HepG2 (cell line): ENCODE measurements around the gene TBX10. TPM values are rescaled to one million over a fixed set of nuclear protein-coding genes. Genes with fewer than 3 reads are reported as not detected.

Source experiments
- ATAC-seq: fragments of 200-7000 bp; cut with Tn5 transposase; 3 replicates; pipeline ENCODE4 v1.9.1; 2020; ENCODE audit warnings: mild to moderate bottlenecking, moderate library complexity
- BruUV-seq: library from RNA; stranded (reverse); fragments of 400-500 nt; replicated peaks from 2 replicates; lab custom pipeline; 2021; lab: Mats Ljungman, UMichigan
- CTCF ChIA-PET: fragments of 300-600 bp; formaldehyde crosslinking; extraction: SDS; loops from one replicate; lab custom pipeline; 2021; ENCODE audit warnings: low total read pairs, inconsistent platforms, low intra/inter-chr PET ratio; lab: Yijun Ruan, JAX
- POLR2A ChIA-PET: fragments of 350-600 bp; sonication (Branson Sonifier 250); formaldehyde crosslinking; loops from one replicate; lab custom pipeline; 2020; ENCODE audit warnings: antibody characterized with exemption, inconsistent platforms; lab: Yijun Ruan, JAX
- DNase-seq: peaks from one replicate; pipeline ENCODE4 v3.0.0-alpha.2; 2015; ENCODE audit warnings: low spot score
- FAIRE-seq: peaks from 3 replicates; lab custom pipeline; 2011; peaks lifted over from hg19 to GRCh38; lab: Jason Lieb, UNC
- H2AFZ ChIP-seq: one replicate; pipeline ENCODE4 v1.6.1; 2011; ENCODE audit warnings: low read length, inconsistent platforms
- H3K27ac ChIP-seq: fragments of 300-600 bp; 3 replicates; pipeline ENCODE4 v1.8.0; 2011; ENCODE audit warnings: mixed run types, mild to moderate bottlenecking, mixed read lengths, low read length, inconsistent platforms; ENCODE audit not compliant: insufficient read depth; ENCODE audit errors: extremely low read length
- H3K27me3 ChIP-seq, 2 experiments: fragments of 200-600 bp in 1 of 2; 2 replicates in 1 of 2; 3 replicates in 1 of 2; pipeline versions ENCODE4 v1.6.0 to v1.8.0; 2011; ENCODE audit warnings: low read length in 2 of 2, mild to moderate bottlenecking in 2 of 2, moderate library complexity in 2 of 2, inconsistent platforms in 1 of 2; ENCODE audit not compliant: insufficient read depth in 2 of 2, control insufficient read depth in 1 of 2
- H3K36me3 ChIP-seq, 2 experiments: fragments of 200-600 bp in 1 of 2; replicated peaks in 1 of 2; 2 replicates in 1 of 2; 3 replicates in 1 of 2; pipeline versions ENCODE4 v1.5.1 to v1.8.0; 2011; ENCODE audit warnings: low read length in 2 of 2, inconsistent platforms in 1 of 2; ENCODE audit not compliant: insufficient read depth in 2 of 2, control insufficient read depth in 1 of 2
- H3K4me1 ChIP-seq: 2 replicates; pipeline ENCODE4 v1.5.1; 2012; ENCODE audit warnings: low read length, inconsistent platforms; ENCODE audit not compliant: insufficient read depth
- H3K4me2 ChIP-seq: 2 replicates; pipeline ENCODE4 v1.6.0; 2011; ENCODE audit warnings: low read depth, low read length, inconsistent platforms
- H3K4me3 ChIP-seq, 3 experiments: fragments of 200-600 bp in 1 of 3; sonication (generic), shearing (Covaris generic) in 1 of 3; replicated peaks in 1 of 3; 2 replicates each; pipeline ENCODE4 v1.5.1; 2011 to 2016; ENCODE audit warnings: low read length in 3 of 3, inconsistent platforms in 2 of 3, low read depth in 2 of 3, mild to moderate bottlenecking in 2 of 3, control low read depth in 1 of 3, mixed read lengths in 1 of 3; ENCODE audit not compliant: insufficient read depth in 1 of 3
- H3K79me2 ChIP-seq: one replicate; pipeline ENCODE4 v1.6.1; 2011; ENCODE audit warnings: low read length, inconsistent platforms; ENCODE audit not compliant: insufficient read depth
- H3K9ac ChIP-seq: 2 replicates; pipeline ENCODE4 v1.6.0; 2011; ENCODE audit warnings: mild to moderate bottlenecking, low read depth, low read length, inconsistent platforms; ENCODE audit not compliant: insufficient read depth
- H3K9me3 ChIP-seq: 2 replicates; pipeline ENCODE4 v1.5.1; 2012; ENCODE audit warnings: mild to moderate bottlenecking, low read length
- H4K20me1 ChIP-seq: 2 replicates; pipeline ENCODE4 v1.6.0; 2011; ENCODE audit warnings: inconsistent platforms, mild to moderate bottlenecking, low read length, moderate library complexity; ENCODE audit not compliant: insufficient read depth
- ATF7-NPFF ChIP-seq: sonication (generic); formaldehyde crosslinking; IDR thresholded peaks from 2 replicates; pipeline ENCODE4 v1.8.1; 2023; ENCODE audit warnings: mild to moderate bottlenecking, low read depth, missing genetic modification reagents, moderate library complexity
- FOXA1 ChIP-seq, 2 experiments: fragments of 450-650 bp in 1 of 2; sonication (generic) in 1 of 2; formaldehyde crosslinking in 1 of 2; IDR thresholded peaks; 2 replicates each; pipeline versions ENCODE4 v1.4.0 to v1.6.1; 2016 to 2020; ENCODE audit warnings: missing genetic modification reagents in 1 of 2
- HNF4A ChIP-seq: sonication (generic); formaldehyde crosslinking; IDR thresholded peaks from 2 replicates; pipeline ENCODE4 v1.4.0; 2020; ENCODE audit warnings: missing genetic modification reagents
- HNF4G ChIP-seq, 2 experiments: sonication (generic) in 1 of 2; formaldehyde crosslinking in 1 of 2; IDR thresholded peaks; 2 replicates each; pipeline versions ENCODE4 v1.4.0 to v1.6.1; 2011 to 2020; ENCODE audit warnings: borderline replicate concordance in 2 of 2, low read depth in 2 of 2, mild to moderate bottlenecking in 2 of 2, low read length in 1 of 2, missing genetic modification reagents in 1 of 2, moderate library complexity in 1 of 2
- JDP2 ChIP-seq: sonication (generic); formaldehyde crosslinking; IDR thresholded peaks from 2 replicates; pipeline ENCODE4 v1.8.1; 2022; ENCODE audit warnings: missing genetic modification reagents, borderline replicate concordance
- KDM1A ChIP-seq: IDR thresholded peaks from 2 replicates; pipeline ENCODE4 v1.6.1; 2016; ENCODE audit warnings: missing compliant biosample characterization
- KDM5B ChIP-seq: sonication (generic); formaldehyde crosslinking; IDR thresholded peaks from 2 replicates; pipeline ENCODE4 v1.4.0; 2020; ENCODE audit warnings: missing genetic modification reagents, mild to moderate bottlenecking, borderline replicate concordance
- RXRB ChIP-seq: IDR thresholded peaks from 2 replicates; pipeline ENCODE4 v1.6.1; 2016; ENCODE audit warnings: borderline replicate concordance, missing genetic modification reagents, missing compliant biosample characterization
- SALL1 ChIP-seq: sonication (generic); formaldehyde crosslinking; IDR thresholded peaks from 2 replicates; pipeline ENCODE4 v1.8.0; 2022; ENCODE audit warnings: mild to moderate bottlenecking, missing genetic modification reagents
- TARDBP ChIP-seq: sonication (generic); formaldehyde crosslinking; IDR thresholded peaks from 2 replicates; pipeline ENCODE4 v1.8.0; 2022; ENCODE audit warnings: mild to moderate bottlenecking, missing genetic modification reagents
- TGIF2 ChIP-seq: IDR thresholded peaks from 2 replicates; pipeline ENCODE4 v1.6.1; 2016; ENCODE audit warnings: control low read depth, missing compliant biosample characterization
- TRIM24 ChIP-seq: sonication (generic); formaldehyde crosslinking; IDR thresholded peaks from 2 replicates; pipeline ENCODE4 v1.8.0; 2022; ENCODE audit warnings: mild to moderate bottlenecking, missing genetic modification reagents
- ZNF281 ChIP-seq: sonication (generic); formaldehyde crosslinking; IDR thresholded peaks from 2 replicates; pipeline ENCODE4 v1.4.0; 2020; ENCODE audit warnings: missing genetic modification reagents, borderline replicate concordance
- ZNF329 ChIP-seq: sonication (generic); formaldehyde crosslinking; IDR thresholded peaks from 2 replicates; pipeline ENCODE4 v1.9.0; 2021; ENCODE audit warnings: low read depth, mild to moderate bottlenecking, missing genetic modification reagents
- ZNF468 ChIP-seq: sonication (generic); formaldehyde crosslinking; IDR thresholded peaks from 2 replicates; pipeline ENCODE4 v1.8.0; 2022; ENCODE audit warnings: mild to moderate bottlenecking, moderate library complexity, missing genetic modification reagents
- ZNF629 ChIP-seq: sonication (generic); formaldehyde crosslinking; conservative IDR thresholded peaks from 2 replicates; pipeline ENCODE4 v1.5.0; 2020; ENCODE audit warnings: missing genetic modification reagents
- WGBS: methylation state at CpG from one replicate; pipeline ENCODE4 v1.1.6; 2017; ENCODE audit warnings: low lambda C conversion rate; 5-methylcytosine and 5-hydroxymethylcytosine counted together
- in situ Hi-C: cut with HindIII; loops from 2 replicates; pipeline ENCODE4 v1.10.0; 2017; ENCODE audit warnings: low pct_unique_long_range_greater_than_20kb; ENCODE audit not compliant: extremely low pct_ligation_motif_present
- intact Hi-C: fragments of 100-400 bp; cut with micrococcal nuclease; formaldehyde crosslinking; loops from one replicate; pipeline ENCODE4 v1.10.0; 2022; ENCODE audit not compliant: unreplicated experiment
- polyA plus RNA-seq, 8 experiments: library from polyadenylated mRNA; depleted of rRNA in 3 of 8; stranded (reverse) in 7 of 8; unstranded in 1 of 8; fragments of >200 nt; fragmentation: Illumina TruSeq in 4 of 8; extraction: Trizol in 4 of 8; gene quantifications; 2 replicates each; pipeline versions ENCODE4 v1.2.1 to v1.2.3, GENCODE V29; 2011 to 2016; ENCODE audit warnings: low read depth in 4 of 8, missing spikeins in 1 of 8, mixed read lengths in 1 of 8; ENCODE audit not compliant: insufficient read depth in 1 of 8
- total RNA-seq, 5 experiments: library from RNA; depleted of rRNA; stranded (reverse); fragments of >200 nt; fragmentation: Illumina TruSeq; extraction: Trizol; gene quantifications; 2 replicates each; pipeline ENCODE4 v1.2.3, GENCODE V29; 2016; ENCODE audit warnings: low read depth in 1 of 5
- TF ChIP-seq, protein P1 (sequence below): sonication (generic); formaldehyde crosslinking; IDR thresholded peaks from 2 replicates; pipeline ENCODE4 v1.4.0; 2020; ENCODE audit warnings: missing genetic modification reagents

Gene TBX10
- total and polyA plus RNA-seq, 2 of the 13 experiments (the other 11 are each of a cell fraction or from before 2014, with no cell fraction given): 0.27 to 1.7 TPM

DNA sequence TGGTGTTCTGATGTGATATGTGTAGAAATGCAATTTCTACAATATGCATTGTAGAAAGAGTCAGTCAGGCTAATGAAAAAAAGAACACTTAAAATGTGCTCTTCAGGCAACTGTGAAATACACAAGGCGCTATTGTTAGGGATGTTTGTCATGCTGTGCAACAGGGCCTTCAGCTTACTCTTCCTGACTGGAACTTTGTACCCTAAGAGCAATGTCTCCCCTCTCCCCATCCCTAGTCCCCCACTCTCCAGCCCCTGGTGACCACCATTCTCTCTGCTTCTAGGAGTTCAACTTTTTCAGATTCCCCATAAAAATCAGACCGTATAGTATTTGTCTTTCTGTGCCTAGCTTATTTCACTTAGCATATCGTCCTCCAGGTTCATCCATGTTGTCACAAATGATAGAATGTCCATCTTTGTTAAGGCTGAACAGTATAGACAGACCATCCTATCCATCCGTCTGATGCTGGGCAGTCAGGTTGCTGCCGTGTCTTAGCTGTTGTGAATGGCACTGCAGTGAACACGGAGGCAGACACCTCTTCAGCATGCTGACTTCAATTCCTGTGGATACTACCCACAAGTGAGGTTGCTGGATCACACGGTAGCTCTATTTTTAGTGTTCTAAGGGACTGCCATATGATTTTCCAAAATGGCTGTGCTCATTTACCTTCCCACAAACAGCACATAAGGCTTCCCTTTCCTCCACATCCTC, 22.2 kb downstream of the TBX10 start:
- 63% methylated on average over 7 of the region's 7 CpGs for WGBS
- POLR2A ChIA-PET: interaction anchor here (1.1 to 3.1 kb wide), 2 partner anchors 9 to 13 kb away, joined by 5 to 52 read pairs; partner anchors contain the start of gene NUDT8
- Histone ChIP-seq H3K36me3 (peaks cover 0 to 3% of the 10 kb centered on the region in 2 experiments; a peak in 2 of 5 replicates), H3K27me3 (no peaks in the 10 kb centered on the region), H4K20me1 (no peaks in the 10 kb centered on the region), H3K4me2 (peak overlapping the region; percentile 54), H3K79me2 (no peaks in the 10 kb centered on the region), H2AFZ (no peak overlapping the region), H3K4me1 (peaks cover 49% of the 10 kb centered on the region), H3K4me3 (peak overlapping the region in 1 of 3 experiments; percentile 35; a peak in 1 of 6 replicates), H3K9ac (peak overlapping the region; percentile 39; the same call in 1 of the 2 replicates), H3K27ac (peak overlapping the region; percentile 81), H3K9me3 (no peaks in the 10 kb centered on the region)
- intact Hi-C loops: loop anchor here (1.0 kb wide), 2 partner anchors 27 to 42 kb away; no protein-coding TSS in a partner anchor
- in situ Hi-C loops: no loop called here
- peak; percentile 61 for ATAC-seq
- FAIRE-seq: peak; percentile 79
- no TSS peak for BruUV-seq
- peak; percentile 89 for DNase-seq
- CTCF ChIA-PET: no interaction called here
- TF ChIP-seq ZNF468 (CRISPR knock-in tag): no peak
- TF ChIP-seq ZNF281: peak; percentile 56; the same call in 1 of the 2 replicates
- TF ChIP-seq KDM5B: no peak
- TF ChIP-seq TGIF2 (CRISPR knock-in tag): peak; percentile 60; the same call in 1 of the 2 replicates
- TF ChIP-seq KDM1A (CRISPR knock-in tag): peak; percentile 17; the same call in 1 of the 2 replicates
- TF ChIP-seq ATF7-NPFF (CRISPR knock-in tag): no peak
- TF ChIP-seq TRIM24 (CRISPR knock-in tag): peak; percentile 32; the same call in 1 of the 2 replicates
- TF ChIP-seq HNF4G (IDR thresholded peaks at IDR 0.05; ENCODE audit: borderline replicate concordance, low read depth, low read length): peak; percentile 87
- TF ChIP-seq HNF4G (CRISPR knock-in tag; IDR thresholded peaks at IDR 0.05; ENCODE audit: borderline replicate concordance, low read depth): 0 out of 2 replicates have a peak, but pooled peaks have one; percentile 44
- TF ChIP-seq FOXA1 (IDR thresholded peaks at IDR 0.05): no peak
- TF ChIP-seq FOXA1 (CRISPR knock-in tag; IDR thresholded peaks at IDR 0.05): 0 out of 2 replicates have a peak, but pooled peaks have one; percentile 36
- TF ChIP-seq, protein P1, sequence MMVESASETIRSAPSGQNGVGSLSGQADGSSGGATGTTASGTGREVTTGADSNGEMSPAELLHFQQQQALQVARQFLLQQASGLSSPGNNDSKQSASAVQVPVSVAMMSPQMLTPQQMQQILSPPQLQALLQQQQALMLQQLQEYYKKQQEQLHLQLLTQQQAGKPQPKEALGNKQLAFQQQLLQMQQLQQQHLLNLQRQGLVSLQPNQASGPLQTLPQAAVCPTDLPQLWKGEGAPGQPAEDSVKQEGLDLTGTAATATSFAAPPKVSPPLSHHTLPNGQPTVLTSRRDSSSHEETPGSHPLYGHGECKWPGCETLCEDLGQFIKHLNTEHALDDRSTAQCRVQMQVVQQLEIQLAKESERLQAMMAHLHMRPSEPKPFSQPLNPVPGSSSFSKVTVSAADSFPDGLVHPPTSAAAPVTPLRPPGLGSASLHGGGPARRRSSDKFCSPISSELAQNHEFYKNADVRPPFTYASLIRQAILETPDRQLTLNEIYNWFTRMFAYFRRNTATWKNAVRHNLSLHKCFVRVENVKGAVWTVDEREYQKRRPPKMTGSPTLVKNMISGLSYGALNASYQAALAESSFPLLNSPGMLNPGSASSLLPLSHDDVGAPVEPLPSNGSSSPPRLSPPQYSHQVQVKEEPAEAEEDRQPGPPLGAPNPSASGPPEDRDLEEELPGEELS (CRISPR knock-in tag): peak; percentile 28; the same call in 1 of the 2 replicates
- 0 out of 2 replicates have a peak, but pooled peaks have one; percentile 5 for TF ChIP-seq TARDBP (CRISPR knock-in tag)
- TF ChIP-seq ZNF329: no peak
- peak; percentile 40; the same call in 1 of the 2 replicates for TF ChIP-seq ZNF629 (CRISPR knock-in tag)
- peak; percentile 89 for TF ChIP-seq HNF4A (CRISPR knock-in tag)
- peak; percentile 16; the same call in 1 of the 2 replicates for TF ChIP-seq RXRB (CRISPR knock-in tag)
- TF ChIP-seq JDP2 (CRISPR knock-in tag): no peak
- TF ChIP-seq SALL1 (CRISPR knock-in tag): 0 out of 2 replicates have a peak, but pooled peaks have one; percentile 29
